NCI-H2081 (cell line): ENCODE measurements around the gene FDXR.
A peak's percentile ranks its signal among the peaks of the same experiment; 100 is the strongest.

Experiments
- DNase-seq, 2 experiments: peaks; one replicate each; lab custom pipeline; 2025; lab: John Stamatoyannopoulos, UW

Gene FDXR

DNA sequence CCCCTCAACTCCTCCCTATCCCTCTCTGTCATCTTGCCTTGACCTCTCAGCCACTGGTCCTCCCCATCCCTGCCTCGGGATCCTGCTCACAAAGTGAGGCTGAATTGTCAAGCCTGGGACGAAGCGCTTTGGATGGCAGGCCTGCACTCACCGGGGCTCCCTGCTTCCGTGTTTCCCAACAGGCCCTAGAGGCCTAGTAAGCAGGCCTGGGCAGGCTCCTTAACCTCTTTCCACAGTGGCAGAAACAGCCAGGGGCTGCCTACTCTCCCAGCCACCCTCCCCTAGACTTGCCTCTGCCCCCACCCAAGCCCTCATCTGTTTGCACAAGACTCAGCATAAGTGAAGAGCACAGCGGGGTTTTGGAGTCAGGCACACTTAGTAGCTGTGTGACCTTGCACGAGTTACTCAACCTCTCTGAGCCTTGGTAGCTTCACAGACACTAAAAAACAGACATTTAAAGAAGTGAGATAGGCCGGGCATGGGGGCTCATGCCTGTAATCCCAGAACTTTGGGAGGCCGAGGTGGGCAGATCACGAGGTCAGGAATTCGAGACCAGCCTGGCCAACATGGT, 25.7 kb upstream of the FDXR start:
- no peak for DNase-seq

DNA sequence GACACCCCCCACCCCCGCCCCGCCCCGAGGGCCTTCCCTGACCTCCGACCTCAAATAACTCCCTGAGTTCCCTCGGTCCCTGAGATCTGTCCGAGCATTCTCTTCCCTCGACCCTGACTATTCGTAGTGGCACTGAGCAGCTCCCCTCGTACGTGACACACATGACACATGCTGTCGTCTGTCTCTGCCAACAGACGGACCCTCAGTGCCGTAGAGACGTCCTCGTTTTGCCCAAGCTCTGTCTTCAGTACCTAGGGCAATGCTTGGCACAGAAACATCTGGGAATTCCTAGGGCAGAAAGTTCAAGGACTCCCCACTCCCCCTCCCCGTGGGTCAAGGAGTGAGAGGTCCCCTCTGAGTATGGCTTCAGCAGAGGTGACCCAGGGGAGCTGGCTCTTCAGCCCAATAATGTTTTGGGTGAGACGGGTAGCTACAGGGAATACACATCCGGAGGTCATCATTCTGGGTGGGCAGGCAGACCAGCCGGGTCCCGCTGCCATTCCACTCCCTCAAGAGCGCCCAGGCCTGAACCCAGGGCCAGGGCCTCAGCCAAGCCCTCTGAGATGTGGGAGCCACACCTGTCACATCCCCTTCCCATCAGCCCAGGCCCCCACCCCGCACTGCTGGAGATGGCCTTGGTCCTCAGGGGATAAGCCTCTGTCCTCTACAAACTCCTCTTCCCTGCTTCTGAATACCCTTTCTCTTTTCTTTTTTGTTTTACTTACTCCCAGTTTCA, 21.3 kb upstream of the FDXR start:
- no peak for DNase-seq

DNA sequence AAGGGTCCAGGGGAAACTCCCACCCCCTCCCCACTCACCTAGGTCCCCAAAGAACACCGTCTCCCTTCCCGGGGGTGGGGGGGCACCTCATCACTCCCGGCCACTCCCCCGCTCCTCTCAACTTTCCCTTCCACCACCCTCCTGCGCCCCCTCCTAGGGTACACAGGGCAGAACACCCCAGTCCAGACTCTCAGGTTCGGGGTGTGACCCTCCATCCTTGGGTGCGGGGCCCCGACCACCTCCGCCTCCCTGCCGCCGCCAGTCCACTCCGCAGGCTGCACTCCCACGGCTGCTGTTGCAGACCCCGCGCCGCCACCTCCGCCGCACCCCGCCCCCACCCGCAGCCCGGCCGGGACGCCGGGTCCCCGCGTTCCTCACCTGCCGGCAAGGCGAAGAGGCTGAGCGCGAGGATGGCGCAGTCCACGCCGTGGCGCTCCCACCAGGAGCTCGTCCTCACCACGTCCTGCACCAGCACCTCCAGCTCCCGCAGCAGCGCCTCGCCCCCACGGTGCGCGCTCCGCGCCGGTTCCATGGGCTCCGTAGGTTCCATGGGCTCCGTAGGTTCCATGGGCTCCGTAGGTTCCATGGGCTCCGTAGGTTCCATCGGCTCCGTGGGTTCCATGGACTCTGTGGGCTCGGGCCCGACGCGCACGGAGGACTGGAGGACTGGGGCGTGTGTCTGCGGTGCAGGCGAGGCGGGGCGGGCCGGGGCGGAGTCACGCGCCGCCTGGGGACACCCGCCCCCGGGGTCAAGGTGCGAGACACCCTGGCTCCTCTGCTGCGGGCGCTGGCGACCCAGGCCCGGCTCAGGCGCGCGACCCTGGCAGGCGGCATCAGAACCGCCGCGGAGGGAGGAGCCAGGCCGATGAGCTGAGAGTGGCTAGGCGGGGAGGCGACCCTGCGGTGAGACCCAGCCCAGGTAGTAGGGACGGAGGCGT, 20.4 kb upstream of the FDXR start, which contains the start of gene FADS6:
FADS6 (minus strand) TSS at position 660 of the 938 bp plus-strand sequence; CDS start at position 622, 38 bp downstream.
- DNase-seq: no peak

DNA sequence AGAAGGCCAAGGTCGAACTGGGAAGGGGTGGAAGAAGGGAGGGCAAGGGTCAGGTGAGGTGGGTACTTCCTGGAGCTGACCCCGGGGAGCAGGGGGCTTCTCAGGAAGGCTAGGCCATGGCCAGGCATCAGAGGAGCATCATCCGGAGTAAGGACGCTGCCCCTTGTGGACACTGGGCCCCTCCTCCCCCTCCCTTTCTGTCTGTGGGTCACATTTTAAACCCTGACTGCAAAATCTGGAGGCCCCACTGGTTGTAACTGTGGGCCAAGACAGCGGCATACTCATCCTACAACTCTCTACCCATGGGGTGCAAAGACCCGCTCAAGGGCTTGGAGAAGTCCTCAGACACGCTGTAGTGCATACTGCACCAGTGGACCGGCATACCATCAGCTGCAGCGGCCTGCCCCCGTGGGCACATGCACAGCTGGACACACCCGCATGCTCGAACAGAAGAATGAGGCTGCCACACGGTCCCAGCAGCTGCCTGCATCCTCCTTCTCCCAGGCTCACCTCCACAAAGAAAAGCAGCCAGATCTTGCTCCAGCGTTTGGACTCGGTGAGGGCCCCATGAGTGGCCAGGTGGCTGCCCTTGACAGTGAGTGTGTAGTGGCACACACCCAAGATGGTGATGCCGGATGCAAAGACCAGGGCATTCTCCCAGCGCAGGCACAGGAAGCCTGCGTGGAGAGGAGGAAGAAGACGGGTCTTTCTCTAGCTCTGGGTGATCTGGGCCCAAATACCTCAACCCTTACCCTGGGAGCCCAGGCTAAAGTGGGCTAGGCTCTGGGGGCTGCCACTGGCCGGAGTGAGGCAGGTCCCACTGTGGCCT, 19.4 kb upstream of the FDXR start:
- no peak for DNase-seq

DNA sequence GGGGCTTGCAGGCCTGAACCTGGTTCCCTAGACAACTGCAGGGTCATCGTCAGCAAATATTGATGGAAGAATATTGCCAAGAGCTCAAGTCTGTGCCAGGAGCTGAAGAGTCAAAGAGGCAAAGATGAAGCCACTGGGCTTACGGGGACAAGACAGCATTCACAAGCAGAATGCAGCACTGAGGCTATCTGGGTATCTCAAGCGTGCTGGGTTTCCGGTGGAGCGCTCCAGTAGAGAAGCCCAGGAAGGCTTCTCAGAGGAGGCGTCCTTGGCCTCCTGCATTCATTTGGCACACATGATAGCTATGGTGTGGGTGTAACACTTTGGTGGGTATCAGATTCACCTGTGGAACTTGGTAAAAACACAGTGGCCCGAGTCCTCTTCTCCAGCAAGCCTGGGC, 17.8 kb upstream of the FDXR start:
- no peak for DNase-seq

DNA sequence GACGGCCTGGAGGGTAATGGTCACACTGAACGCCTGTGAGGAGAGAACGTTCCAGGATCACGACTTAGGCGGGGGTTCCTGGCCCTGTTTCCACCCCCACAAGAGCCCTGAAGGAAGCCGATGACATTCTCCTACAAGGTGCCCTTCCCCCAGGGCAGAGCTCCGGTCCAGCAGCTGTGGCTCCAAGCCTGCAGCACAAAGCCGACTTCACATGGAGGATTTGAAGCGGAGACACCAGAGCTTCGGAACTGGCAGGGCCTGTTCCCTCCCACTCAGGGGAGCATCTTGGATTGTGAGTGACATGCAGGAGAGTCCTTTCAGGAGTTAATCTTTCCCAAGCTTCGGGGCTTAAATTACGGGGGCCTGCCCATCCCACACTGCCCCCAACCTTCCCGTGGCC, 15.7 kb upstream of the FDXR start:
- DNase-seq: no peak

DNA sequence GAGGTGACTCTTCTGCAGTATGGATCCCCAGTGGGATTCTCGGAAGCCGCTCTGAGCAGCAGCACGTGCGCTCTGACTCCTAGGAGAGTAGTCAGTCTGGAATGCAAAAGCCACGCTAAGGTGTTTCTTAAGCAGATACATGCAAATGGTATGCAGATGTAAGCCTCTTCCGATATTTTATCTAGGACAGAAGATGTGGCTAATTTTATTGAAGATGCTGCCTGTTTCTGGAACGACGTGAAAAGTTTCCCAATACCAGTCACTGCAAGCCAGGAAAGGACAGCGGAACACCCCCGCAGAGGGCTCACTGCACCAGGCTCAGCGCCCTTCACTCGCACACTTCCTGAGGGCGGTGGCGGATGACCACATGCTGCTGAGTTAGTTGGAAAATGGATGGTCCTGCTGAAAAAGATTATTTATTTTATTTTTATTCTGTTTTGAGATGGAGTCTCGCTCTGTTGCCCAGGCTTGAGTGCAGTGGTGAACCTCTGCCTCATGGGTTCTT, 10.5 kb upstream of the FDXR start:
- DNase-seq: no peak

DNA sequence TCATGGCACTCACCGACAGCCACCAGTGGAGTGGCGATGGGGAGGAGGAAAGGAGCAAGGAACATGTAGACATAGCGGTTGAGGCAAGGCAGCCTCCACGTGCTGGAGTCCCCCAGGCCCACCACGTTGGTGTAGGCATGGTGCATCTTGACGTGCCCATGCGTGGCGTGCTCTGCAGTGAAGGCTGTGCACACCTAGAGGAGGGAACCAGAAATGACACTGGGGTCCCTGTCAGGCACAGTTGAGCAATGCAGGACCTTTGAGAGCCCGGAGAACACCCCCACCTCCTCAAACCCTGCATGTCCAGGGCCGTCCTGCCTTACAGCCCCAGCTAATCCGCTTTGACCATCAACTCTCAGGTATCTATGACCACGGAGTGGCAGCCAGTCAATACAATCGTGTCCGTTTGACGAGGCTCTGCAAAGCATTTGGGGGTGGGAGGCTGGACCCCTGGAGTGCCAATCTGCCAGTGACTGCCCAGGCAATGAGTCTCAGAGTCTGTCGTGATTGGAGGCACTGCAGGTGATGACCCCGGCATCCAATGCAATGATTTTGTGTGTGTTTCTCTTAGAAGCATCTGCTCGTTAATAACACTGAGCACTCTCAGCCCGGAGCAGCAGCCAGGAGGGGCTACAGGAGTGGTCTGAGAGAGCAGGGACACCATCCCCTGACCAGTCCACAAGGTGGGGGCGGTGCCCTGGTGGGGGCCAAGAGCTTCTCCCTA, 9.9 kb upstream of the FDXR start:
- DNase-seq: no peak

DNA sequence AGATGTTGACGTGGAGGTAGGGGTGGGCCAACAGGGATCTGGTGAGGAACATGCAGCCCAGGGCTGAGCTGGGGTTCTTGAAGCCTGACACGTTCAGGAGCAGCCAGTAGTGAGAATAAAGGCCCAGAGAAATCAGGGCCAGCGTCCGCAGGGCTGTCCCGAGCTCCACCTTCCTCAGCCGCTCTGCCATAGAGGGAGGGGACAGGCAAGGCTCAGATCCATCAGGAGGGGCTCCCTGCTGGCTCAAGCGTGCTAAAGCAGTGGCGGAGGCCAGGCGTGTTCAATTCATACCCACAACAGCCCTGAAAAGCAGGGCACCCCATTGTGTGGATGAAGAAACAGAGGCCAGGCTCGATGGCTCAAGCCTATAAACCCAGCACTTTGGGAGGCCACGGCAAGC, 8.3 kb upstream of the FDXR start:
- no peak for DNase-seq

DNA sequence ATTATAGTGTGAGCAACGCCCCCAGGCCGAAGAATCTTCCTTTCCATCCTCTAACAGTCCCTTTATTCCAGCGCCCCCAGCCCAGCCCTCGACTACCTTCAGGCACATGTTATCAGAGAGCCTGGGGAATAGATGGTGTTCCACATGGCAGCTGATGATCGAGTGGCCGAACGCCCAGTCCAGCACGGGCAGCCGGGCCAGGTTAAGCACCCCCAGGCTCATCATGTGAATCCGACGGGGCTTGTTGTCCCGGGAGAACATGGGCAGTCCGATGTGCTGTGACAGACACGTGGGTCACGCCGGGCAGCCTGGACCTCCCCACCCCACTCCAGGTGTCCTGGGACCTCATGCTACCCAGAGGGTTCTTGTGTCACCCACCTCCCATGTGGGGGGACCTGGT, 6.5 kb upstream of the FDXR start:
- DNase-seq: no peak

DNA sequence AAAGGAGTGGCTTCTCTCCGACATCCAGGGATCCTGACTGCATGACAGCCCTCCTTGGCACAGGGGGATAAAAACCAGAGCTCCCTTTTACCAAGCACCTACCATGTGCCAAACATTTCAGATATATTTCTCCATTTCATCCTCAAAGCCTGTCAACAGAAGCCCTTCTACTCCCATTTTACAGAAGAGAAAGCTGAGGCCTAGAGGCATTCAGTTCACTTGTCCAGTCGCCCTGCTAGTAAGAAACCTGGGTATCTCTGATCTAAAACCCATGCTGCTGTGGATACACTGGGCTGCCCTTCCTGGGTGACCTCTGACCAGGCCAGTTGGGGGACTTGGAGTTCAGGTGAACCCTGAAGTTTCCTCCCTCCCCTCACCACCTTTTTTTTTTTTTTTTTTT, 5.9 kb upstream of the FDXR start:
- DNase-seq: no peak

DNA sequence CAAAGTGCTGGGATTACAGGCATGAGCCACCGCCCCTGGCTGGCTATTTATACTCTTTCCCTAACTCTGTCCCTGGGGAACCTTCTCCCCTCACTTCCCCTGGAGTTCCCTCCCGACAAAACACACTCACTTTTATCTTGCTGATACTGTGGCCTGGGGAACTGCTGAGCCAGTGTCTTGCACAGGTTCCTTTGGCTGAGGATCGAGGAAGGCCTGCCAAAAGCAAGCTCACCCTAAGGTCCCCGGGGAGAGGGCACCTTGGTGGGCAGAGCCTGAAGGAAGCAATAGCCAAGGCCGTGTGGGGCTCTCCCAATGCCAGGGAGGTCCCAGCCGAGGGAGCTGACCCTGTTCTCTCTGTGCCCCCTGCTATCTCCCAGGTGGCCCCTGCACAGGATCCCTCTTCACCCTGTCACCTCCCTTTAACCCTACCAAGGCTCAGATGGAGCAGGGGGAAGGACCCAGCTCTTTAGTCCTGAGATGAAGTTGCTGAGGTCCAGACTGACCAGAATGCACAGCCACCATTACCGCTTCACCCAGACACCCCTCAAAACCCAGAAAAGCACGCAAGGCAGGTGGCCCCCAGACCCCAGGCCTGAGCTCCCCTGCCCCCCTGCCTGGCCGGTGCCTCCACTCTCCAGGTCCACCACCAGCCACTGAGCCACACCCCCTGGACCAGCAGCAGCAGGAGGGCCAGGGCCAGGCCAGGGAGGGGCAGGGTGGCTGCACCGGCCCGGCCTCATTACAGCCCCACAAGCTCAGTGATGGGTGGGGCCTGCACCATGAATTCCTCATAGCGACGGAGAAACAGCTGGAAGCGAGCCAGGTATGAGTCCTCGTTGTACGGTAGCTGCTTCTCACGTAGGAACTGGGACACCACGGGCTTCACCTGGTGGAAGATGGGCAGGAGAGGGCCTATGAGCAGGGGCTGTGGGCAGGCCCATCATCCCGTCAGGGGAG, 5.1 kb upstream of the FDXR start:
- no peak for DNase-seq

DNA sequence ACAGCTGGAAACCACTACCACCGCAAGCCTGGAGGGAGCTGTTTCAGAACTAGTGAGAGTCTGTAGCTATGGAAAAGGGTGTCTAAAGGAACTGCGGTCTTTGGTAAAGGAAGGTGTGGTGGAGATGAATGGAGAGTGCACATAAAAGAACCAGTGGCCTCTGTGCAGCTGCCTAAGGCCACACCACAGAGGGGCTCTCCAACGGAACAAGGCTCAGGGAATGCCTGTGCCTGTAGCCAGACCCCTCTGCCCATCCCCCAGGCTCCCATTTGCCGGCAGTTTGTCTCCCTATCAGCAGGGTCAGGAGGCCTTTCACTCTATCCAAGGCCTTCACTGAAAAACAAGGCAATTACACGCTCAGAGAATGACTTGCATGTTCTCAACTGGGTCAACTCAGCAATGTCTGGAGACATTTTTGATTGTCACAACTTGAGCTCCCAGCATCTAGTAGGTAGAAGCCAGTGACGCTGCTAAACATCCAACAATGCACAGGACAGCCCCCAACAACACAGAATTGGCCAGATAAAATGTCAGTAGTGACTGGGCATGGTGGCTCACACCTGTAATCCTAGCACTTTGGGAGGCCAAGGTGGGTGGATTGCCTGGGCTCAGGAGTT, 3.3 kb upstream of the FDXR start:
- DNase-seq: no peak

DNA sequence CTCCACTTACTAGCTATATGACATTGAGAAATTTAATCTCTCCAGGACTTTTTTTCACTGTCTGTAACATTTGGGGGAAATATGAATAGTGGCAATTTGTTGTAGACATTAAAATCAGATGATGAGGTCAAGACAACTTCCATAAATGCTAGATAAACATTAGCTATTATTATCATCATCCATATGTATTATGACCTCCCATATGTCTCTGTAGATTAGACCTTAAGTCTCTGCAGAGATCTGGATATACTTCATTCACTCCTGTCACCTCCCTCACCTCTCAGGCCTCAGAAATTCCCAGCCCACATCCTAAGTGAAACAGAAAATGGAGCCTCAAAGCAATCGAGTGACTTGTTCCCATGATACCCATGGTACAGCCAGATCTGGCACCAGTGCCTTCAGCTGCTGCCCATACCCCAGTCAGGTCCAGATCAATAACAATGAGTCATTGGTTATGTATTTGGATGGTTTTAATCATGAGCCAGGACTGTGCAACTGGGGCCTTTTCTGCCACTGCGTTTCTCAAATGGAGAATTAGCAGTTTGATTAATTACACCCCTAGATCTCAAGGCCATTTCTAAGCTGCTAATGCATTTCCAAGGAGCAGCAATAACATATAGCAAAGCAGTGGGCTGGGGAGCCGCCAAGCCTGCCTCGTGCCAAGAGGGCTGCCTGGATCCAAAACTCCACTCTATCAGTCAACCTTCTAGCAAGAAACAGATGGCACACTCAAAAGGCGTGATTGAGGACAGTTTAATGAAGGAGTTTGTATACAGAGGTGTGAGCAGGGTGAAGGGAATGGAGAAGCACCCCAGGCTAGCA, 2.6 kb upstream of the FDXR start:
- DNase-seq: no peak

DNA sequence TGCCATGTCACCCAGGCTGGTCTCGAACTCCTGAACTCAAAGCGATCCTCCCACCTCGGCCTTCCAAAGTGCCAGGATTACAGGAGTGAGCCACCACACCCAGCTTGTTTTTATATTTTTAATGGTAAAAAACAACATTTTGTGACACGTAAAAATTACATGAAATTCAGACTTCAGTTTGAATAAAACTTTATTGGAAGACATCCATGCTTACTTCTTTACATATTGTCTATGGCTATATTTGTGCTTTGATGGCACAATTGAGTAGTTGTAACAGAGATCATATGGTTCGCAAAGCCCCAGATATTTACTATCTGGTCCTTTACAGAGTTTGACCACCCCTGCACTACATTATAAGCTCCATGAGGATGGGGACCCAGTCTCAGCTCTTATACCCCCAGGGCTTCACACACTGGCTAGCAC, 1.8 kb upstream of the FDXR start:
- DNase-seq: no peak

DNA sequence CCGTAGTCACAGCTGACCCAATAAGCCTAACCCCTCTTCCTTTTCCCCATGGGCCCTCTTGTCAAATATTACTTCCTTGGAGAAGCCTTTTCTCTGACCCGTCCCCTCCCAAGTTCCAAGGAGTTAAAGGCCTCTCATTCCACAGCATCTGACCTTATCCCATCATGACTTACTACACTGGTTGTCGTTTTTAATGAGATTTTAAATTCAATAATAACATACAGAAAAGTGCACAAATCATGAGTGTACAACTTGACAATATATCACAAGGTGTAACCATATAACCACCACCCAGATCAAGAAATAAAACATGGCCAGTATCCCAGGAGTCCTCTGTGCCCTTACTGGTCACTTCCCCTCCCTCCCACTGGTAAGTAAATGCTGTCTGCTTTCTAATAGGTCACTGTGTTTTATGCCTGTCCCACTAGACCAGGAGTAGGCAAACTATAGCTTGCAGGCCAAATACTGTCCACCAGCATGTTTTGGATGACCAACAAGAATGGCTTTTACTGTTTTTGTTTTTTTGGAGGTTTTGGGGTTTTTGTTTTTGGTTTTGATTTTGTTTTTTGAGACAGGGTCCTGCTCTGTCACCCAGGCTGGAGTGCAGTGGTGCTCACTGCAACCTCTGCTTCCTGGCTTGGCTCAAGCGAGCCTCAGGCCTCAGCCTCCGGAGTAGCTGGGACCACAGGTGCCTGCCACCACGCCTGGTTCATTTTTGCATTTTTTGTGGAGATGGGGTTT, 1.2 kb upstream of the FDXR start:
- DNase-seq: no peak

DNA sequence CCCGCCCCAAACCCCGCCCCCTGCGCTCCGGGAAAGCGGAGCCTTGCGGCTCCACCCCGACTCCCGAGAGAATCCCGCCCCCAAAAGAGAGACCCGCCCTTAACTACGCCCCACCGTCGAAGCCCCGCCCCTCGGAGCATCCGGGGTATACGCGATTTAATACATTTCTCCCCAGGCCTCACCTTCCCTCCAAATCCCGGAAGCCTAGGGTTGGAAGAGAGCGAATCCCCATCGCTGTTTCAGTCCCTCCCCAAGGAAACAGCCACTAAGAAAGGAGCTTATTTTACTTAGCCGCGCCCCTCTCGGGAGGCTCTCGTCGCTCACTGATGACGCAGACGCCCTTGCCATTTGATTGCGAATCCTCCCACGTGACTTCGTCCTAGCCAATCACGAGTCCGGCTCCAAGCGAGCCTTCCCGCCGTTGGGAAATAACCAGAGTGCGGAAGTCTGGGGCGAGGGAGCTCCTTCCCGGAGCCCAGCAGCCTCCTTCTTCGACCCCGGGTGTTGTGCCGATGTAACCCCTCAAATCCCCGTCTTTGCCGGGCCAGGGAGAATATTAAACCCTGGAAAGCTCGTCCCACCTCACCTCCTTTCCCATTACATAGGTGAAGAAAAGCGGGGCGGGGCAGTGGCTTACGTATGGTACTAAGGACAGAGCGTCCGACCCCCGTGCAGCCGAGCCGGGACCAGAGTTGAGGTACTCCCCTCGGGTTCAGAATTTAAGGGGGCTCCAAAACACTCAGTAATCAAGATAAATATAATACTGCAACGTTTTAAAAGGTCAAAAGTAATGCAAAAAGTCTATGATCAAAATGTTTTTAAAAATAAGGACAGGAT, 461 bp upstream of the FDXR start:
- peak; percentile 100 for DNase-seq
